Chondrocyte (in vitro differentiated cells): ENCODE measurements around the gene EAF1. TPM values are rescaled to one million over a fixed set of nuclear protein-coding genes. Genes with fewer than 3 reads are reported as not detected.
A peak's percentile ranks its signal among the peaks of the same experiment; 100 is the strongest.

Source experiments
- DNase-seq: peaks from one replicate; pipeline ENCODE4 v3.0.0; 2021; ENCODE audit warnings: mixed read lengths, low spot score
- H3K27ac Mint-ChIP-seq: one replicate; pipeline ENCODE4 v1.8.0; 2021; ENCODE audit warnings: mild to moderate bottlenecking, moderate library complexity, mixed read lengths; ENCODE audit not compliant: unreplicated experiment
- H3K27me3 Mint-ChIP-seq: 2 replicates; pipeline ENCODE4 v1.8.0; 2021; ENCODE audit warnings: low read depth, mixed read lengths
- H3K36me3 Mint-ChIP-seq: 2 replicates; pipeline ENCODE4 v1.8.0; 2021; ENCODE audit warnings: low read depth, mixed read lengths
- H3K4me1 Mint-ChIP-seq: 2 replicates; pipeline ENCODE4 v1.8.0; 2021; ENCODE audit warnings: low read depth, mild to moderate bottlenecking, mixed read lengths
- H3K4me3 Mint-ChIP-seq: one replicate; pipeline ENCODE4 v1.8.0; 2021; ENCODE audit warnings: mild to moderate bottlenecking, moderate library complexity, mixed read lengths; ENCODE audit not compliant: unreplicated experiment
- H3K9me3 Mint-ChIP-seq: 2 replicates; pipeline ENCODE4 v1.8.0; 2021; ENCODE audit warnings: low read depth, mixed read lengths
- total RNA-seq: library from RNA; stranded (reverse); gene quantifications from 3 replicates; pipeline ENCODE4 v1.2.1, GENCODE V29; 2021
- TF ChIP-seq, protein P1 (sequence below): fragments of 200-600 bp; sonication (generic); IDR thresholded peaks from 2 replicates; pipeline ENCODE4 v1.5.0; 2021; ENCODE audit warnings: antibody characterized with exemption, mild to moderate bottlenecking, moderate library complexity

EAF1 gene
- total RNA-seq, 1 donor from 2014 or later, result 18.4 TPM

DNA sequence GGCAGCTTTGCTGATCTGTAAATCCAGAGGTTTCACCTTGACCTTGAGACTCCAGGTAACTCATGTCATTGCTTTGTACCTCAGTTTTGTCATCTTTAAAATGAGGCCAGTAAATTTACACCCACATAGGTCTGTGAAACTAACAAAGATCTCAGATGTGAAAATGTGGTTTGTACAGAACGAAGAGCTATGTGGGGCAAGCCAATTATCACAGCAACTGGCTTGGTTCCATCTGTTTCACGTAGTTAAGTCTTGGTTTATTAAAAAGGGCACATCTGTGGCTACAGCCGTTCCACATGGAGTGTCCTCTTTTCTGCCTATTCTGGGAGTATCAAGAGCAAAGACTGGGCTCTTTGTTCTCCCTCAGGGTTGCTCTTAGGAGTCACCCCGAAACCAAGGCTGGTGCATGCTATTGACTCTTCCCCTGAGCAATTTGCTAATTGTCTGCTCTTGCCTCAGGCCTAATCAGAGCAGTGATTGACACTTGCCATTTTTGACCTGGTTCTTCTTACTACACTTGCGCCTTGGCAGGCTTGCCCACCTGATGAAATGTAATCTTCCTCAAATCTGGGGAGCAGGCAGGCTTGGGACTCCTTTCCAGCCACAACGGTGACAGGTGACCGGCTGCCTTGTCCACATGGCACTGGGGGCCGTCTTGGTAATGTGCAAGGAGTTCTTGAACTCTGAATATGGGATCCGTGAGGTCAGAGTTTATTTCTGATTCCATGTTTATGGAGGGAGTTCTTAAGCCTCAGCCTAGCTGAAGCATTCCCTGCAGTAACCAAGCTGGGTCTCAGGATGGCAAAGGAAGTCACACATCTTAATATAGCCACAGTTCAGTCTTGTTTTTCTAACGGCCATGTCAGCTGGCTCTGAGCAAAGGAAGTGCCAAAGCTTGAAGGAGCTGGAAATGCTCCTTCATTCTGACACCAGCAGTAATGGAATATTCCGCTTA lies 40.1 kb downstream of the EAF1 start:
- TF ChIP-seq, protein P1, sequence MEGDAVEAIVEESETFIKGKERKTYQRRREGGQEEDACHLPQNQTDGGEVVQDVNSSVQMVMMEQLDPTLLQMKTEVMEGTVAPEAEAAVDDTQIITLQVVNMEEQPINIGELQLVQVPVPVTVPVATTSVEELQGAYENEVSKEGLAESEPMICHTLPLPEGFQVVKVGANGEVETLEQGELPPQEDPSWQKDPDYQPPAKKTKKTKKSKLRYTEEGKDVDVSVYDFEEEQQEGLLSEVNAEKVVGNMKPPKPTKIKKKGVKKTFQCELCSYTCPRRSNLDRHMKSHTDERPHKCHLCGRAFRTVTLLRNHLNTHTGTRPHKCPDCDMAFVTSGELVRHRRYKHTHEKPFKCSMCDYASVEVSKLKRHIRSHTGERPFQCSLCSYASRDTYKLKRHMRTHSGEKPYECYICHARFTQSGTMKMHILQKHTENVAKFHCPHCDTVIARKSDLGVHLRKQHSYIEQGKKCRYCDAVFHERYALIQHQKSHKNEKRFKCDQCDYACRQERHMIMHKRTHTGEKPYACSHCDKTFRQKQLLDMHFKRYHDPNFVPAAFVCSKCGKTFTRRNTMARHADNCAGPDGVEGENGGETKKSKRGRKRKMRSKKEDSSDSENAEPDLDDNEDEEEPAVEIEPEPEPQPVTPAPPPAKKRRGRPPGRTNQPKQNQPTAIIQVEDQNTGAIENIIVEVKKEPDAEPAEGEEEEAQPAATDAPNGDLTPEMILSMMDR, result no peak
- H3K27ac Mint-ChIP-seq, result peak overlapping the region; percentile 71
- H3K9me3 Mint-ChIP-seq, result no peaks in the 10 kb centered on the region
- H3K4me3 Mint-ChIP-seq, result no peak overlapping the region
- H3K27me3 Mint-ChIP-seq, result no peaks in the 10 kb centered on the region
- no peak for DNase-seq
- peaks cover 28% of the 10 kb centered on the region for H3K4me1 Mint-ChIP-seq
- peaks cover 2% of the 10 kb centered on the region for H3K36me3 Mint-ChIP-seq

DNA sequence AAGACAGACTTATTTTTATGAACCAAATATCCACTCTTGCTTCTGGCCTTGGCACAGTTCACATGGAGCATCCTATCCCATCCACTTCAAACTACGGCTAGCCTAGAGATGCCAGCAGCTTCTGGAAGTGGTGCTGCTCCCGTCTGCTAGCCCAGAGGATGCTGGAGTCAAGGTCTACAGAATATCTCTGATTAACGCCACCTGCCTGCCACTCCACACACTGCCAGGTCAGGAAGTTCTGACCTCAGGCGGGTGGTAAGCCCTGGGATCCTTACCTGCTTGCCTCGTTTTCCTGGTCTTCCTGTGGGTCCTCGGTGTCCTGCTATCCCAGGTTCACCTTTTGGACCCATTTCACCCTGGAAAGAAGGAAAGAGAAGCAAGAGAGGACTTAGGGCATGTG lies 42.9 kb downstream of the EAF1 start:
- H3K27me3 Mint-ChIP-seq, result no peaks in the 10 kb centered on the region
- no peak overlapping the region for H3K27ac Mint-ChIP-seq
- no peaks in the 10 kb centered on the region for H3K36me3 Mint-ChIP-seq
- no peak overlapping the region for H3K4me3 Mint-ChIP-seq
- TF ChIP-seq, protein P1, result no peak
- no peaks in the 10 kb centered on the region for H3K9me3 Mint-ChIP-seq
- no peak for DNase-seq
- peaks cover 32% of the 10 kb centered on the region for H3K4me1 Mint-ChIP-seq

DNA sequence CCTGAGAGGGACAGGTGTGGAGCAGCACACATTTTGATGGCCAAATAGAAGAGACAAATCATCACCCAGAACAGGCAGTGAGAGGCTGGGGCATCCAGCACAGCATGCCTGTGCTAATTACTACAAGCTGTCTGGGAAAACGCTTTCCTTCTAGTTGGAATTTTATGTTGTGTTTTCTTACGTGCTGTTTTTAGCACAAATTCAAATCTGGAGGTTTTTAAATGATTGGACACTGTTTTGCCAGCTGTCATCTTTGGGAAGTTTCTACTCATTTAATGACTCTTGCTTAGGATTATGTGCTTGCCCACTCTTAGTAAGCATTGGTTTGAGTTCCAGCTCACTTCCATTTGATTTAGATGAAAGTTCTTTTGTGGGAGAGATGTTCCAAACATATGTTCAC lies 43.5 kb downstream of the EAF1 start:
- Mint-ChIP-seq H3K36me3 (no peaks in the 10 kb centered on the region), H3K4me1 (peaks cover 32% of the 10 kb centered on the region), H3K9me3 (no peaks in the 10 kb centered on the region), H3K27ac (no peak overlapping the region), H3K4me3 (no peak overlapping the region), H3K27me3 (no peaks in the 10 kb centered on the region)
- TF ChIP-seq, protein P1, result no peak
- DNase-seq, result no peak

DNA sequence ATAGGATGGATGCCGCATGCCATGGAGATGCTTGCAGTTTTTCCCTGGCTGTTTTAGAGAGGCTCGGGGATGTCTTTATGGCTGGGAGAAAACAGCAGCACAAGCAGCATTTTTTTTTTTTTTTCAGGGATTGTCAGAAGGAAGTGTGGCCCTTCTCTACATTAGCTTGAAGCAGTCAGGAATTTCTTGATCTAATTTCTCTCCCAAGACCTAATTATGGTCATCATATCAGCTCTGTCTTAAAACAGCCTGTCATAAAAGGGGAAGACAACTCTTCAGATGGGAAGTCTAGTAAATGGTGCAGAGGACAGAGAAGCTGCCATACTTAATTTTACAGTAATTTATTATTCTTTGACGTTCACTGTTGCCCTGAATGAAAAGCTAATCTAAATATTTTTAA lies 44.5 kb downstream of the EAF1 start:
- Mint-ChIP-seq H3K4me1 (peaks cover 32% of the 10 kb centered on the region), H3K9me3 (no peaks in the 10 kb centered on the region), H3K27me3 (no peaks in the 10 kb centered on the region), H3K36me3 (no peaks in the 10 kb centered on the region), H3K27ac (no peak overlapping the region), H3K4me3 (no peak overlapping the region)
- TF ChIP-seq, protein P1, result no peak
- DNase-seq, result no peak

DNA sequence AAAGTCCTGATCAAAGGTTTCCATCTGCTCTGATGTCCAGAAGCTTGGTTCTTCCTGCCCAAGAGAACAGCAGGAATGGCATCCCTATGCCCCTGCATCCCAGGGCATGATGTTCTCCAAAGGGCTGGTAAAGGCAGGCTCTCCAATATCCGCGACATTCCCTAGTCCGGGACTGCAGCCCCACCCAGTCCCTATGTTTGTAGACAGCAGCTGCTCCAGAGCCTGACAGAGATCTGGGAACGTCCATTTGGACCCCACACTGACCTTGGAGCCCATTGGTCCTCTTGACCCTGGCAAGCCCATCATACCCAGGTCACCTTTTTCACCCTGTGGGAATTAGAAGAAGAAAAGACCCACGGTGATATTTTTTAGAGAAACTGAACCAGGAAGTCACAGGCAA lies 47.8 kb downstream of the EAF1 start:
- no peaks in the 10 kb centered on the region for H3K9me3 Mint-ChIP-seq
- H3K27me3 Mint-ChIP-seq, result no peaks in the 10 kb centered on the region
- DNase-seq, result no peak
- no peak overlapping the region for H3K27ac Mint-ChIP-seq
- TF ChIP-seq, protein P1, result no peak
- no peak overlapping the region for H3K4me3 Mint-ChIP-seq
- peaks cover 2% of the 10 kb centered on the region for H3K36me3 Mint-ChIP-seq
- peaks cover 22% of the 10 kb centered on the region for H3K4me1 Mint-ChIP-seq
